Ascending aorta (tissue), 2 donors: ENCODE measurements around the gene GSN. TPM values are rescaled to one million over a fixed set of nuclear protein-coding genes. Genes with fewer than 3 reads are reported as not detected.

ENCODE experiments used
- DNase-seq, 2 donors: peaks; one replicate each; pipeline ENCODE4 v3.0.0-alpha.2; 2019; ENCODE audit warnings: low spot score in 2 of 2
- H3K27ac ChIP-seq, 2 donors: fragments of 200-600 bp; sonication (generic); one replicate each; pipeline ENCODE4 v1.5.1; 2016 to 2017; ENCODE audit warnings: mild to moderate bottlenecking in 1 of 2
- H3K27me3 ChIP-seq: fragments of 200-600 bp; sonication (generic); one replicate; pipeline ENCODE4 v1.5.1; 2017
- H3K36me3 ChIP-seq, 2 donors: fragments of 200-600 bp; sonication (generic); one replicate each; pipeline ENCODE4 v1.5.1; 2016
- H3K4me1 ChIP-seq, 2 donors: fragments of 200-600 bp; sonication (generic); one replicate each; pipeline ENCODE4 v1.5.1; 2016 to 2017; ENCODE audit warnings: mild to moderate bottlenecking in 1 of 2
- H3K4me3 ChIP-seq, 2 donors: fragments of 200-600 bp; sonication (generic); one replicate each; pipeline ENCODE4 v1.5.1; 2016 to 2017; ENCODE audit warnings: mild to moderate bottlenecking in 1 of 2
- H3K9me3 ChIP-seq, 2 donors: fragments of 200-600 bp; sonication (generic); one replicate each; pipeline ENCODE4 v1.5.1; 2016
- intact Hi-C: fragments of 100-400 bp; cut with DNase I; formaldehyde crosslinking; loops from one replicate; pipeline ENCODE4 v1.15.1; 2023
- total RNA-seq: library from RNA; depleted of rRNA; stranded (reverse); fragments of >200 nt; gene quantifications from one replicate; pipeline ENCODE4 v1.1.0, GENCODE V29; 2016
- TF ChIP-seq, protein P1 (sequence below), 3 experiments: fragments of 200-600 bp in 2 of 3; fragments of 450-650 bp in 1 of 3; sonication (generic) in 2 of 3; IDR thresholded peaks; one replicate each; pipeline ENCODE4 v1.5.1; 2016 to 2019; ENCODE audit warnings: antibody characterized with exemption in 3 of 3, mild to moderate bottlenecking in 1 of 3, moderate library complexity in 1 of 3

Gene GSN
- total RNA-seq, 1 donor from 2014 or later, result 3,012 TPM

- TF ChIP-seq, protein P1, sequence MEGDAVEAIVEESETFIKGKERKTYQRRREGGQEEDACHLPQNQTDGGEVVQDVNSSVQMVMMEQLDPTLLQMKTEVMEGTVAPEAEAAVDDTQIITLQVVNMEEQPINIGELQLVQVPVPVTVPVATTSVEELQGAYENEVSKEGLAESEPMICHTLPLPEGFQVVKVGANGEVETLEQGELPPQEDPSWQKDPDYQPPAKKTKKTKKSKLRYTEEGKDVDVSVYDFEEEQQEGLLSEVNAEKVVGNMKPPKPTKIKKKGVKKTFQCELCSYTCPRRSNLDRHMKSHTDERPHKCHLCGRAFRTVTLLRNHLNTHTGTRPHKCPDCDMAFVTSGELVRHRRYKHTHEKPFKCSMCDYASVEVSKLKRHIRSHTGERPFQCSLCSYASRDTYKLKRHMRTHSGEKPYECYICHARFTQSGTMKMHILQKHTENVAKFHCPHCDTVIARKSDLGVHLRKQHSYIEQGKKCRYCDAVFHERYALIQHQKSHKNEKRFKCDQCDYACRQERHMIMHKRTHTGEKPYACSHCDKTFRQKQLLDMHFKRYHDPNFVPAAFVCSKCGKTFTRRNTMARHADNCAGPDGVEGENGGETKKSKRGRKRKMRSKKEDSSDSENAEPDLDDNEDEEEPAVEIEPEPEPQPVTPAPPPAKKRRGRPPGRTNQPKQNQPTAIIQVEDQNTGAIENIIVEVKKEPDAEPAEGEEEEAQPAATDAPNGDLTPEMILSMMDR (IDR thresholded peaks at IDR 0.05), result no peak
- Histone ChIP-seq H3K36me3 (peaks cover 87 to 92% of the 10 kb centered on the region in 2 donors), H3K4me1 (peaks cover 8 to 59% of the 10 kb centered on the region in 2 donors), H3K27me3 (no peaks in the 10 kb centered on the region), H3K27ac (peak overlapping the region; percentile 98 to 99), H3K9me3 (no peaks in the 10 kb centered on the region), H3K4me3 (no peak overlapping the region)
- intact Hi-C loops, result loop anchor here (1.0 to 2.0 kb wide), 2 partner anchors 81 to 107 kb away; no protein-coding TSS in a partner anchor
- DNase-seq, result peak in 1 of 2 donors; percentile 50
Measured at GRCh38 chr9:121319383-121319780, 51.4 kb downstream of the GSN start.

GRCh38 chr9:121321016-121321503 lies 53.1 kb downstream of the GSN start:
- Histone ChIP-seq H3K4me3 (no peak overlapping the region), H3K27ac (peak overlapping the region; percentile 98 to 99), H3K36me3 (peaks cover 84 to 93% of the 10 kb centered on the region in 2 donors), H3K27me3 (no peaks in the 10 kb centered on the region), H3K4me1 (peaks cover 20 to 71% of the 10 kb centered on the region in 2 donors), H3K9me3 (no peaks in the 10 kb centered on the region)
- peak in 1 of 2 donors; percentile 61 for DNase-seq
- intact Hi-C loops, result loop anchor here (2.0 kb wide), 1 partner anchor 52 kb away; no protein-coding TSS in a partner anchor
- TF ChIP-seq, protein P1 (IDR thresholded peaks at IDR 0.05), result no peak

- Histone ChIP-seq H3K9me3 (no peaks in the 10 kb centered on the region), H3K4me1 (peaks cover 26 to 78% of the 10 kb centered on the region in 2 donors), H3K36me3 (peaks cover 79 to 89% of the 10 kb centered on the region in 2 donors), H3K4me3 (no peak overlapping the region), H3K27me3 (no peaks in the 10 kb centered on the region), H3K27ac (peak overlapping the region; percentile 98 to 99)
- TF ChIP-seq, protein P1 (IDR thresholded peaks at IDR 0.05), result no peak
- intact Hi-C loops, result no loop called here
- DNase-seq, result peak in 1 of 2 donors; percentile 62
Measured at GRCh38 chr9:121322037-121322736, 54.2 kb downstream of the GSN start.

- intact Hi-C loops, result no loop called here
Measured at GRCh38 chr9:121322737-121323448, 54.9 kb downstream of the GSN start.

DNA sequence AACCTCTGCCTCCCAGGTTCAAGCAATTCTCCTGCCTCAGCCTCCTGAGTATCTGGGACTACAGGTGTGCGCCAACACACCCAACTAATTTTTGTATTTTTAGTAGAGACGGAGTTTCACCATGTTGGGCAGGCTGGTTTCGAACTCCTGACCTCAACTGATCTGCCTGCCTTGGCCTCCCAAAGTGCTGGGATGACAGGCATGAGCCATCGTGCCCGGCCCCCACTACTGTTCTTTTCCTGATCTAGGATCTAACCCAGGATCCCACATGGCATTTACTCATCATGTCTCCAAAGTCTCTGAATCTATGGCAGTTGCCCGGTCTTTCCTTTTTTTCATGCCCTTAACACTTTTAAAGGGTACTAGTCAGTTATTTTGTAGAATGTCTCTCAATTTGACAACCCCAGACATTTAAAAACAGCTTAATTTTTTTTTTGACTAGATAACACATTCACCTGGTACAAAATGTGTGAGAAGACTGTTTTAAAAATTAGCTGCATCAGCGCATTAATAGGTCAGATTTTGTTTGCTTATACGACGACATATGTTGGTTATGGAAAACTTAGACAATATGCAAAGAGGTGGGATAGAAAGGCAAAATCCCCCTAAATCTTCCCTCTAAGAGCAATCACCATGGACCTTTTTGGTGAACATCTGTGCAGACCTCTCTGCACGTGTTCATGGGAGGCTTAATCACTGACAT lies 55.6 kb downstream of the GSN start:
- H3K36me3 ChIP-seq, result peaks cover 79 to 89% of the 10 kb centered on the region in 2 donors

More at GRCh38 chr9:121322737-121323448, 54.9 kb downstream of the GSN start:
- Histone ChIP-seq H3K4me1 (peaks cover 28 to 78% of the 10 kb centered on the region in 2 donors), H3K27ac (peak overlapping the region; percentile 98 to 99), H3K9me3 (no peaks in the 10 kb centered on the region), H3K27me3 (no peaks in the 10 kb centered on the region), H3K36me3 (peaks cover 79 to 91% of the 10 kb centered on the region in 2 donors), H3K4me3 (no peak overlapping the region)
- peak in 1 of 2 donors; percentile 66 for DNase-seq
- TF ChIP-seq, protein P1 (IDR thresholded peaks at IDR 0.05), result no peak

More for the DNA sequence above, 55.6 kb downstream of the GSN start:
- DNase-seq, result peak in 1 of 2 donors; percentile 52
- Histone ChIP-seq H3K4me3 (no peak overlapping the region), H3K27me3 (no peaks in the 10 kb centered on the region), H3K9me3 (no peaks in the 10 kb centered on the region), H3K27ac (peak overlapping the region; percentile 98 to 99), H3K4me1 (peaks cover 28 to 75% of the 10 kb centered on the region in 2 donors)
- TF ChIP-seq, protein P1 (IDR thresholded peaks at IDR 0.05), result no peak
- intact Hi-C loops, result no loop called here
